GM15510 (cell line): Measurements from ENCODE around the gene CFAP119.

ENCODE experiments used
- POLR2A ChIP-seq: IDR thresholded peaks from 3 replicates; pipeline ENCODE4 v1.6.1; 2011; ENCODE audit warnings: borderline replicate concordance; ENCODE audit not compliant: insufficient read length; ENCODE audit errors: extremely low read depth

CFAP119 gene

GRCh38 chr16:30740364-30741251 is 21.3 kb downstream of the CFAP119 start:
- no peak for TF ChIP-seq POLR2A

- TF ChIP-seq POLR2A, result no peak
Measured at GRCh38 chr16:30738984-30739951, 22.6 kb downstream of the CFAP119 start.

- no peak for TF ChIP-seq POLR2A
Measured at GRCh38 chr16:30737794-30738648, 23.8 kb downstream of the CFAP119 start.

- no peak for TF ChIP-seq POLR2A
Measured at GRCh38 chr16:30736995-30737793, 24.7 kb downstream of the CFAP119 start.

GRCh38 chr16:30731411-30731810 is 30.5 kb downstream of the CFAP119 start:
- no peak for TF ChIP-seq POLR2A

- no peak for TF ChIP-seq POLR2A
Measured at GRCh38 chr16:30728899-30729672, 32.8 kb downstream of the CFAP119 start.

GRCh38 chr16:30728321-30728720 is 33.5 kb downstream of the CFAP119 start:
- TF ChIP-seq POLR2A, result no peak

DNA sequence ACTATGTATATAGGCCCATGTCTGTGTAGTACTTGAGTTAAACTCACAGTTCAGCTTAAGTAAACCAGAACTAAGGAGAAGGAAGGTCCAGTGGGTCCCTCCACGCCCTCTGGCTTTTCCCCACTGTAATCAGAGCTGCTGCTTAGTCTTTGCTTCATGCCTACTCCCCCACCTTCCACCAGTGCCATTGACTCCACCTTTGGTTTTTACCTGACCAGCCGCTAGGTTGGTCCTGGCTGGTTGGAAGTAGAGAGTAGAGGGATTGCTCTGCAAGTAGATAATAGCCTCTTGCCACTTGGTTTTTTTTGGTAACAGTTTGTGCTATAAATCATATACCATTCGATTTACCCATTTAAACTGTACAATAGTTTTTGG is 36.5 kb downstream of the CFAP119 start:
- no peak for TF ChIP-seq POLR2A

GRCh38 chr16:30724641-30725417 is 37.0 kb downstream of the CFAP119 start:
- TF ChIP-seq POLR2A, result no peak

DNA sequence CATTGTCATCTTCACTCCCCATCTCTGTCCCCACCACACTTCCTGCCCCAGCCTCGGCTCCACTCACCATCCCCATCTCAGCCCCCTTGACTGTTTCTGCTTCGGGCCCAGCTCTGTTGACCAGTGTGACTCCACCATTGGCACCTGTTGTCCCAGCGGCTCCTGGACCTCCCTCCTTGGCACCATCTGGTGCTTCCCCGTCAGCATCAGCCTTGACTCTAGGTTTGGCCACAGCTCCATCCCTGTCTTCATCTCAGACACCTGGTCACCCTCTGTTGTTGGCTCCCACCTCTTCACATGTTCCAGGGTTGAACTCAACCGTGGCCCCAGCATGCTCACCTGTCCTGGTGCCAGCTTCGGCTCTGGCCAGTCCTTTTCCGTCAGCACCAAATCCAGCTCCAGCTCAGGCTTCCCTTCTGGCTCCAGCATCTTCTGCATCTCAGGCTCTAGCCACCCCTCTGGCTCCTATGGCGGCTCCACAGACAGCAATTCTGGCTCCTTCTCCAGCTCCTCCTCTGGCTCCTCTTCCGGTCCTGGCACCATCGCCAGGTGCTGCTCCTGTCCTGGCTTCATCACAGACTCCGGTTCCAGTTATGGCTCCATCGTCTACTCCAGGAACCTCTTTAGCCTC is 38.0 kb downstream of the CFAP119 start:
- no peak for TF ChIP-seq POLR2A

GRCh38 chr16:30722916-30723315 is 38.9 kb downstream of the CFAP119 start:
- no peak for TF ChIP-seq POLR2A

GRCh38 chr16:30722443-30722842 is 39.4 kb downstream of the CFAP119 start:
- no peak for TF ChIP-seq POLR2A

GRCh38 chr16:30721606-30722005 is 40.3 kb downstream of the CFAP119 start:
- no peak for TF ChIP-seq POLR2A
